ENCODE data around the gene GPR153.

- TF ChIP-seq EZH2 (IDR thresholded peaks at IDR 0.05; ENCODE audit: insufficient read depth, poor library complexity, severe bottlenecking) (no peak), EZH2phosphoT487 (IDR thresholded peaks at IDR 0.05; ENCODE audit: insufficient read depth, low read depth) (no peak)
Observed at GRCh38 chr1:6259491-6260362, 1.2 kb downstream of the GPR153 start.

Data from GM23248 (cell line).